SJSA1 (cell line): ENCODE data around the gene CLSTN2. TPM values are rescaled to one million over a fixed set of nuclear protein-coding genes. Genes with fewer than 3 reads are reported as not detected.

Source experiments
- DNase-seq, 2 experiments: peaks; one replicate each; pipeline ENCODE4 v3.0.0-alpha.2; 2015 to 2020; ENCODE audit warnings: low spot score in 2 of 2, low read depth in 1 of 2
- H3K27ac ChIP-seq: fragments of 250-450 bp; sonication (Bioruptor Pico); 2 replicates; pipeline ENCODE4 v1.5.1; 2020; ENCODE audit warnings: mild to moderate bottlenecking, moderate library complexity
- H3K27me3 ChIP-seq: fragments of 250-450 bp; sonication (Bioruptor Pico); replicated peaks from 2 replicates; pipeline ENCODE4 v1.5.1; 2020; ENCODE audit warnings: mild to moderate bottlenecking, moderate library complexity
- H3K36me3 ChIP-seq: fragments of 250-450 bp; sonication (Bioruptor Pico); 2 replicates; pipeline ENCODE4 v1.5.1; 2020; ENCODE audit warnings: mild to moderate bottlenecking
- H3K4me1 ChIP-seq: fragments of 250-450 bp; sonication (Bioruptor Pico); replicated peaks from 2 replicates; pipeline ENCODE4 v1.6.1; 2021; ENCODE audit warnings: mild to moderate bottlenecking
- H3K4me3 ChIP-seq: fragments of 250-450 bp; sonication (Bioruptor Pico); 2 replicates; pipeline ENCODE4 v1.5.1; 2020; ENCODE audit warnings: mild to moderate bottlenecking
- H3K9me3 ChIP-seq: fragments of 250-450 bp; sonication (Bioruptor Pico); replicated peaks from 2 replicates; pipeline ENCODE4 v1.5.1; 2020; ENCODE audit warnings: mild to moderate bottlenecking
- total RNA-seq: library from RNA; depleted of rRNA; stranded (reverse); fragments of >200 nt; shearing (Covaris generic); gene quantifications from 2 replicates; pipeline ENCODE4 v1.2.3, GENCODE V29; 2014

Gene CLSTN2
- total RNA-seq, 1 experiment from 2014 or later = 0.05 TPM

- no peak overlapping the region for H3K4me3 ChIP-seq
- no peak overlapping the region for H3K27ac ChIP-seq
- no peaks in the 10 kb centered on the region for H3K9me3 ChIP-seq
- DNase-seq = no peak
- H3K36me3 ChIP-seq = no peaks in the 10 kb centered on the region
- no peaks in the 10 kb centered on the region for H3K4me1 ChIP-seq
- no peaks in the 10 kb centered on the region for H3K27me3 ChIP-seq
These were observed 126.2 kb downstream of the CLSTN2 start for GRCh38 chr3:140061211-140061610.

- H3K27me3 ChIP-seq = no peaks in the 10 kb centered on the region
- no peak for DNase-seq
- no peak overlapping the region for H3K4me3 ChIP-seq
- H3K9me3 ChIP-seq = no peaks in the 10 kb centered on the region
- no peaks in the 10 kb centered on the region for H3K36me3 ChIP-seq
- H3K27ac ChIP-seq = no peak overlapping the region
- H3K4me1 ChIP-seq = no peaks in the 10 kb centered on the region
These were observed 127.5 kb downstream of the CLSTN2 start for GRCh38 chr3:140062461-140062860.

GRCh38 chr3:140067487-140067886 is 132.5 kb downstream of the CLSTN2 start:
- Histone ChIP-seq H3K4me3 (no peak overlapping the region), H3K27ac (no peak overlapping the region), H3K36me3 (no peaks in the 10 kb centered on the region), H3K27me3 (no peaks in the 10 kb centered on the region), H3K9me3 (no peaks in the 10 kb centered on the region), H3K4me1 (no peaks in the 10 kb centered on the region)
- no peak for DNase-seq

GRCh38 chr3:140068494-140069017 is 133.6 kb downstream of the CLSTN2 start:
- H3K27me3 ChIP-seq = no peaks in the 10 kb centered on the region
- H3K27ac ChIP-seq = no peak overlapping the region
- no peaks in the 10 kb centered on the region for H3K4me1 ChIP-seq
- no peak for DNase-seq
- H3K36me3 ChIP-seq = no peaks in the 10 kb centered on the region
- no peaks in the 10 kb centered on the region for H3K9me3 ChIP-seq
- H3K4me3 ChIP-seq = no peak overlapping the region

- Histone ChIP-seq H3K9me3 (no peaks in the 10 kb centered on the region), H3K4me3 (no peak overlapping the region), H3K27me3 (no peaks in the 10 kb centered on the region), H3K4me1 (no peaks in the 10 kb centered on the region), H3K36me3 (no peaks in the 10 kb centered on the region), H3K27ac (no peak overlapping the region)
- DNase-seq = no peak
These were observed 138.5 kb downstream of the CLSTN2 start for GRCh38 chr3:140073278-140074045.

- Histone ChIP-seq H3K27ac (no peak overlapping the region), H3K4me1 (no peaks in the 10 kb centered on the region), H3K4me3 (no peak overlapping the region), H3K36me3 (no peaks in the 10 kb centered on the region), H3K9me3 (no peaks in the 10 kb centered on the region), H3K27me3 (no peaks in the 10 kb centered on the region)
- no peak for DNase-seq
These were observed 141.6 kb downstream of the CLSTN2 start for GRCh38 chr3:140076552-140076951.

GRCh38 chr3:140077406-140077805 is 142.4 kb downstream of the CLSTN2 start:
- Histone ChIP-seq H3K4me3 (no peak overlapping the region), H3K4me1 (no peaks in the 10 kb centered on the region), H3K9me3 (no peaks in the 10 kb centered on the region), H3K27ac (no peak overlapping the region), H3K36me3 (no peaks in the 10 kb centered on the region), H3K27me3 (no peaks in the 10 kb centered on the region)
- DNase-seq = no peak

GRCh38 chr3:140078343-140078742 is 143.4 kb downstream of the CLSTN2 start:
- Histone ChIP-seq H3K4me3 (no peak overlapping the region), H3K4me1 (no peaks in the 10 kb centered on the region), H3K9me3 (no peaks in the 10 kb centered on the region), H3K27me3 (no peaks in the 10 kb centered on the region), H3K27ac (no peak overlapping the region), H3K36me3 (no peaks in the 10 kb centered on the region)
- no peak for DNase-seq

GRCh38 chr3:140078940-140079339 is 144.0 kb downstream of the CLSTN2 start:
- no peak for DNase-seq
- Histone ChIP-seq H3K9me3 (no peaks in the 10 kb centered on the region), H3K27ac (no peak overlapping the region), H3K36me3 (no peaks in the 10 kb centered on the region), H3K27me3 (no peaks in the 10 kb centered on the region), H3K4me3 (no peak overlapping the region), H3K4me1 (no peaks in the 10 kb centered on the region)

- no peaks in the 10 kb centered on the region for H3K36me3 ChIP-seq
- no peak overlapping the region for H3K4me3 ChIP-seq
- no peak for DNase-seq
These were observed 146.9 kb downstream of the CLSTN2 start for GRCh38 chr3:140081887-140082286.

GRCh38 chr3:140085001-140085400 is 150.0 kb downstream of the CLSTN2 start:
- Histone ChIP-seq H3K9me3 (no peaks in the 10 kb centered on the region), H3K4me3 (no peak overlapping the region), H3K36me3 (no peaks in the 10 kb centered on the region), H3K4me1 (no peaks in the 10 kb centered on the region), H3K27ac (no peak overlapping the region), H3K27me3 (peaks cover 4% of the 10 kb centered on the region; the same call in 1 of the 2 replicates)
- no peak for DNase-seq

More at GRCh38 chr3:140081887-140082286, 146.9 kb downstream of the CLSTN2 start:
- Histone ChIP-seq H3K27me3 (no peaks in the 10 kb centered on the region), H3K4me1 (no peaks in the 10 kb centered on the region), H3K9me3 (no peaks in the 10 kb centered on the region), H3K27ac (no peak overlapping the region)

GRCh38 chr3:140086642-140087041 is 151.7 kb downstream of the CLSTN2 start:
- H3K27ac ChIP-seq = no peak overlapping the region
- no peaks in the 10 kb centered on the region for H3K4me1 ChIP-seq
- peaks cover 4% of the 10 kb centered on the region; the same call in 1 of the 2 replicates for H3K27me3 ChIP-seq
- DNase-seq = no peak
- H3K9me3 ChIP-seq = no peaks in the 10 kb centered on the region
- no peak overlapping the region for H3K4me3 ChIP-seq
- H3K36me3 ChIP-seq = no peaks in the 10 kb centered on the region

- Histone ChIP-seq H3K36me3 (no peaks in the 10 kb centered on the region), H3K4me1 (no peaks in the 10 kb centered on the region), H3K27me3 (peaks cover 4% of the 10 kb centered on the region; the same call in 1 of the 2 replicates), H3K4me3 (no peak overlapping the region), H3K27ac (no peak overlapping the region), H3K9me3 (no peaks in the 10 kb centered on the region)
- no peak for DNase-seq
These were observed 153.1 kb downstream of the CLSTN2 start for GRCh38 chr3:140088058-140088457.

GRCh38 chr3:140088513-140088912 is 153.5 kb downstream of the CLSTN2 start:
- H3K27ac ChIP-seq = no peak overlapping the region
- H3K27me3 ChIP-seq = peaks cover 4% of the 10 kb centered on the region; the same call in 1 of the 2 replicates
- no peaks in the 10 kb centered on the region for H3K36me3 ChIP-seq
- no peak for DNase-seq
- no peaks in the 10 kb centered on the region for H3K9me3 ChIP-seq
- H3K4me3 ChIP-seq = no peak overlapping the region
- H3K4me1 ChIP-seq = no peaks in the 10 kb centered on the region
